22Rv1 (cell line): Measurements from ENCODE around the gene CPOX.

ENCODE experiments used
- ZFX ChIP-seq: fragments of 450-650 bp; IDR thresholded peaks from 2 replicates; pipeline ENCODE4 v1.6.1; 2017; ENCODE audit warnings: antibody characterized with exemption, borderline replicate concordance
- TF ChIP-seq, protein P1 (sequence below): fragments of 450-650 bp; IDR thresholded peaks from 2 replicates; pipeline ENCODE4 v1.5.1; 2017; ENCODE audit warnings: mild to moderate bottlenecking

DNA sequence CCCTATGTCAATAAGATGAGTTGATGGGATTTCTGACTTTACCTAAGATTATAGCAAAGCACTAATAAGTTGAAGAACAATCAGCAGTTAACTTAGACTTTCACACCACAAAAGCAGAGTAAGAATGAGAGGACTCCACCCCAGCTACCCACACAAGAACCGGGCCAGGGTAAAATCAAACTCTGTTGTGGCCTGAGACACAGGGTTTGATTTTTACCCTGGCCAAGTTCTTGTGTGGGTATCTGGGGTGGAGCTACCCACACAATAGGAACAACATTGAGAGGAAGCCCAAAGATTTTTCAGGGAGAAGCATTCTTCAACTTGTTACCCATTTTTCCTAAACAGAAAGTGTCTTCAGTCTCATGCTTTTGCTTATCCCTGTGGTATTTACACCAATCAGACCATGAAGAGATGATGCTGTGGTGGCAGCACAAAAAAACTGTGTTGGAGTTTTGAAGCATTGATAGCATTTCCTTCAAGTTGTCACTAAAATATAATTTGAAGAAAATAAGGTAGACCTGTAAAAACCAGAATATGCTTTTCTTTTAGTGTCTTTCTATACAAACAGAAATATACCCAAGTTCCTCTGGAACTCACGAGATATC, 25.6 kb downstream of the CPOX start:
- TF ChIP-seq, protein P1, sequence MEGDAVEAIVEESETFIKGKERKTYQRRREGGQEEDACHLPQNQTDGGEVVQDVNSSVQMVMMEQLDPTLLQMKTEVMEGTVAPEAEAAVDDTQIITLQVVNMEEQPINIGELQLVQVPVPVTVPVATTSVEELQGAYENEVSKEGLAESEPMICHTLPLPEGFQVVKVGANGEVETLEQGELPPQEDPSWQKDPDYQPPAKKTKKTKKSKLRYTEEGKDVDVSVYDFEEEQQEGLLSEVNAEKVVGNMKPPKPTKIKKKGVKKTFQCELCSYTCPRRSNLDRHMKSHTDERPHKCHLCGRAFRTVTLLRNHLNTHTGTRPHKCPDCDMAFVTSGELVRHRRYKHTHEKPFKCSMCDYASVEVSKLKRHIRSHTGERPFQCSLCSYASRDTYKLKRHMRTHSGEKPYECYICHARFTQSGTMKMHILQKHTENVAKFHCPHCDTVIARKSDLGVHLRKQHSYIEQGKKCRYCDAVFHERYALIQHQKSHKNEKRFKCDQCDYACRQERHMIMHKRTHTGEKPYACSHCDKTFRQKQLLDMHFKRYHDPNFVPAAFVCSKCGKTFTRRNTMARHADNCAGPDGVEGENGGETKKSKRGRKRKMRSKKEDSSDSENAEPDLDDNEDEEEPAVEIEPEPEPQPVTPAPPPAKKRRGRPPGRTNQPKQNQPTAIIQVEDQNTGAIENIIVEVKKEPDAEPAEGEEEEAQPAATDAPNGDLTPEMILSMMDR = no peak
- no peak for TF ChIP-seq ZFX
